OCI-LY7 (cell line): ENCODE data around the gene HNF1A. TPM values are rescaled to one million over a fixed set of nuclear protein-coding genes. Genes with fewer than 3 reads are reported as not detected.

Experiments used
- BruUV-seq: library from RNA; stranded (reverse); fragments of 400-500 nt; replicated peaks from 2 replicates; lab custom pipeline; 2021; lab: Mats Ljungman, UMichigan
- CTCF ChIA-PET: fragments of 300-600 bp; sonication (Branson Sonifier 250); formaldehyde crosslinking; loops from one replicate; lab custom pipeline; 2022; ENCODE audit warnings: antibody characterized with exemption; ENCODE audit not compliant: unreplicated experiment; lab: Charles Lee
- POLR2A ChIA-PET: fragments of 300-600 bp; sonication (Branson Sonifier 250); formaldehyde crosslinking; loops from one replicate; lab custom pipeline; 2022; ENCODE audit warnings: antibody characterized with exemption; lab: Charles Lee
- DNase-seq: peaks from one replicate; pipeline ENCODE4 v3.0.0-alpha.2; 2015; ENCODE audit warnings: low spot score
- H2AFZ ChIP-seq: fragments of 200-600 bp; sonication (generic), shearing (Covaris generic); 2 replicates; pipeline ENCODE4 v1.6.1; 2014; ENCODE audit warnings: mild to moderate bottlenecking, antibody characterized with exemption, low read length, moderate library complexity
- H3K27ac ChIP-seq: fragments of 200-600 bp; sonication (generic); 2 replicates; pipeline ENCODE4 v1.5.1; 2014; ENCODE audit warnings: mixed run types, low read depth, mild to moderate bottlenecking, moderate library complexity, low read length, inconsistent platforms; ENCODE audit not compliant: poor library complexity, severe bottlenecking
- H3K36me3 ChIP-seq: fragments of 200-600 bp; sonication (generic); 2 replicates; pipeline ENCODE4 v1.6.1; 2014; ENCODE audit warnings: mild to moderate bottlenecking, antibody characterized with exemption, low read length, moderate library complexity, mixed read lengths; ENCODE audit not compliant: insufficient read depth
- H3K4me1 ChIP-seq: fragments of 200-600 bp; sonication (generic); 2 replicates; pipeline ENCODE4 v1.5.1; 2014; ENCODE audit warnings: mild to moderate bottlenecking, low read length; ENCODE audit not compliant: insufficient read depth, poor library complexity, severe bottlenecking
- H3K4me2 ChIP-seq: fragments of 200-600 bp; sonication (generic); 2 replicates; pipeline ENCODE4 v1.6.1; 2014; ENCODE audit warnings: mild to moderate bottlenecking, low read length
- H3K4me3 ChIP-seq: fragments of 200-600 bp; sonication (generic); 2 replicates; pipeline ENCODE4 v1.5.1; 2014; ENCODE audit warnings: mild to moderate bottlenecking, low read depth, low read length; ENCODE audit not compliant: poor library complexity, severe bottlenecking
- H3K79me2 ChIP-seq: fragments of 200-600 bp; sonication (generic); 2 replicates; pipeline ENCODE4 v1.6.1; 2016; ENCODE audit warnings: low read depth, mild to moderate bottlenecking, low read length, moderate library complexity, mixed read lengths; ENCODE audit not compliant: insufficient read depth
- H3K9me2 ChIP-seq: fragments of 200-600 bp; sonication (generic); 2 replicates; pipeline ENCODE4 v1.6.1; 2016; ENCODE audit warnings: mild to moderate bottlenecking, low read length, mixed read lengths; ENCODE audit not compliant: insufficient read depth
- H3K9me3 ChIP-seq: fragments of 200-600 bp; sonication (generic); 2 replicates; pipeline ENCODE4 v1.6.1; 2014; ENCODE audit warnings: mild to moderate bottlenecking, mixed run types, low read length, mixed read lengths
- H4K20me1 ChIP-seq: fragments of 200-600 bp; sonication (generic); 2 replicates; pipeline ENCODE4 v1.6.1; 2014; ENCODE audit warnings: mild to moderate bottlenecking, antibody characterized with exemption, low read length, moderate library complexity, mixed read lengths; ENCODE audit not compliant: insufficient read depth
- EZH2phosphoT487 ChIP-seq: fragments of 200-600 bp; sonication (generic); IDR thresholded peaks from 2 replicates; pipeline ENCODE4 v1.6.1; 2018; ENCODE audit warnings: low read depth, borderline replicate concordance, mild to moderate bottlenecking, mixed run types, antibody characterized with exemption, low read length, moderate library complexity, mixed read lengths
- intact Hi-C: fragments of 100-400 bp; cut with micrococcal nuclease; formaldehyde crosslinking; loops from one replicate; pipeline ENCODE4 v1.10.0; 2022; ENCODE audit not compliant: unreplicated experiment
- total RNA-seq, 2 experiments: library from RNA; depleted of rRNA in 1 of 2; stranded (reverse); fragments of >200 nt in 1 of 2; shearing (Covaris generic) in 1 of 2; gene quantifications; 2 replicates each; pipeline ENCODE4 v1.2.3, GENCODE V29; 2014 to 2022
- TF ChIP-seq, protein P1 (sequence below): fragments of 200-600 bp; sonication (generic); conservative IDR thresholded peaks from 2 replicates; pipeline ENCODE4 v1.5.1; 2014; ENCODE audit warnings: mild to moderate bottlenecking, antibody characterized with exemption, low read length, moderate library complexity, mixed read lengths

HNF1A gene
- total RNA-seq, 2 experiments from 2014 or later, result not detected

DNA sequence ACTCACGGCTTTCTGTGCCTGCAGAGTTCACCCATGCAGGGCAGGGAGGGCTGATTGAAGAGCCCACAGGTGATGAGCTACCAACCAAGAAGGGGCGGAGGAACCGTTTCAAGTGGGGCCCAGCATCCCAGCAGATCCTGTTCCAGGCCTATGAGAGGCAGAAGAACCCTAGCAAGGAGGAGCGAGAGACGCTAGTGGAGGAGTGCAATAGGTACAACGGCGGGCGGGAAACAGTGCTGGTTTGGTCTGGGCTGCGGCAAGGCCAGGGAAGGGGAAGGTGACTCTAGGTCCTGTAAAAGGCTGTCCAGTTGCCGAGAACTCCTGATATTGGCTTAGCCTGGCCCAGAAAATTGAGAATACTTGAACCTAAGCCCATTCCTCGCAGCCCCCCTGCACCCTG is 15.2 kb downstream of the HNF1A start:
- POLR2A ChIA-PET, result interaction anchor here (0.6 kb wide), 1 partner anchor 50 kb away, joined by 3 read pairs; no protein-coding TSS in a partner anchor
- Histone ChIP-seq H3K79me2 (no peaks in the 10 kb centered on the region), H3K4me3 (no peak overlapping the region), H3K36me3 (no peaks in the 10 kb centered on the region), H3K27ac (no peak overlapping the region), H2AFZ (no peak overlapping the region), H3K9me2 (no peaks in the 10 kb centered on the region), H4K20me1 (no peaks in the 10 kb centered on the region), H3K9me3 (no peaks in the 10 kb centered on the region), H3K4me1 (peaks cover 5% of the 10 kb centered on the region), H3K4me2 (no peak overlapping the region)
- no peak for TF ChIP-seq EZH2phosphoT487
- TF ChIP-seq, protein P1, sequence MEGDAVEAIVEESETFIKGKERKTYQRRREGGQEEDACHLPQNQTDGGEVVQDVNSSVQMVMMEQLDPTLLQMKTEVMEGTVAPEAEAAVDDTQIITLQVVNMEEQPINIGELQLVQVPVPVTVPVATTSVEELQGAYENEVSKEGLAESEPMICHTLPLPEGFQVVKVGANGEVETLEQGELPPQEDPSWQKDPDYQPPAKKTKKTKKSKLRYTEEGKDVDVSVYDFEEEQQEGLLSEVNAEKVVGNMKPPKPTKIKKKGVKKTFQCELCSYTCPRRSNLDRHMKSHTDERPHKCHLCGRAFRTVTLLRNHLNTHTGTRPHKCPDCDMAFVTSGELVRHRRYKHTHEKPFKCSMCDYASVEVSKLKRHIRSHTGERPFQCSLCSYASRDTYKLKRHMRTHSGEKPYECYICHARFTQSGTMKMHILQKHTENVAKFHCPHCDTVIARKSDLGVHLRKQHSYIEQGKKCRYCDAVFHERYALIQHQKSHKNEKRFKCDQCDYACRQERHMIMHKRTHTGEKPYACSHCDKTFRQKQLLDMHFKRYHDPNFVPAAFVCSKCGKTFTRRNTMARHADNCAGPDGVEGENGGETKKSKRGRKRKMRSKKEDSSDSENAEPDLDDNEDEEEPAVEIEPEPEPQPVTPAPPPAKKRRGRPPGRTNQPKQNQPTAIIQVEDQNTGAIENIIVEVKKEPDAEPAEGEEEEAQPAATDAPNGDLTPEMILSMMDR, result no peak
- CTCF ChIA-PET, result no interaction called here
- BruUV-seq, result no TSS peak
- intact Hi-C loops, result no loop called here
- no peak for DNase-seq

DNA sequence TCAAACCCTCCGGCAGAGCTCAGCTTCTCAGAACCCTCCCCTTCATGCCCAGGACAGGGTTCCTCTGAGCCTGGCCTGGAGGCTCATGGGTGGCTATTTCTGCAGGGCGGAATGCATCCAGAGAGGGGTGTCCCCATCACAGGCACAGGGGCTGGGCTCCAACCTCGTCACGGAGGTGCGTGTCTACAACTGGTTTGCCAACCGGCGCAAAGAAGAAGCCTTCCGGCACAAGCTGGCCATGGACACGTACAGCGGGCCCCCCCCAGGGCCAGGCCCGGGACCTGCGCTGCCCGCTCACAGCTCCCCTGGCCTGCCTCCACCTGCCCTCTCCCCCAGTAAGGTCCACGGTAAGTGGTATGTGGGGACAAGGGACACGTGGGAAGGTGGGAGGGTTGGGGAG is 15.7 kb downstream of the HNF1A start:
- intact Hi-C loops, result no loop called here
- H2AFZ ChIP-seq, result no peak overlapping the region

More for the DNA sequence above, 15.7 kb downstream of the HNF1A start:
- no peaks in the 10 kb centered on the region for H3K79me2 ChIP-seq
- H3K27ac ChIP-seq, result no peak overlapping the region
- CTCF ChIA-PET, result no interaction called here
- no peak overlapping the region for H3K4me2 ChIP-seq
- no peaks in the 10 kb centered on the region for H3K9me2 ChIP-seq
- DNase-seq, result no peak
- peaks cover 8% of the 10 kb centered on the region for H3K4me1 ChIP-seq
- no peaks in the 10 kb centered on the region for H3K9me3 ChIP-seq
- H4K20me1 ChIP-seq, result no peaks in the 10 kb centered on the region
- POLR2A ChIA-PET, result interaction anchor here (0.6 kb wide), 1 partner anchor 50 kb away, joined by 3 read pairs; no protein-coding TSS in a partner anchor
- TF ChIP-seq, protein P1, result no peak
- no peak for TF ChIP-seq EZH2phosphoT487
- no TSS peak for BruUV-seq
- H3K4me3 ChIP-seq, result no peak overlapping the region
- H3K36me3 ChIP-seq, result no peaks in the 10 kb centered on the region
